GM19397 (cell line): ENCODE measurements around the gene C11orf21.

Source experiments
- ATAC-seq: cut with Tn5 transposase; IDR thresholded peaks from one replicate; pipeline ENCODE4 v1.9.1; 2021; ENCODE audit warnings: mild to moderate bottlenecking, moderate library complexity; ENCODE audit not compliant: unreplicated experiment

The C11orf21 gene

GRCh38 chr11:2262301-2263070 is 39.2 kb downstream of the C11orf21 start:
- ATAC-seq = no peak

GRCh38 chr11:2261436-2262230 is 40.1 kb downstream of the C11orf21 start:
- no peak for ATAC-seq

- no peak for ATAC-seq
Measured at GRCh38 chr11:2260491-2261364, 41.0 kb downstream of the C11orf21 start.

GRCh38 chr11:2259897-2260451 is 41.7 kb downstream of the C11orf21 start:
- ATAC-seq = no peak

GRCh38 chr11:2259466-2259830 is 42.3 kb downstream of the C11orf21 start:
- ATAC-seq = no peak

- ATAC-seq = no peak
Measured at GRCh38 chr11:2258501-2259465, 42.9 kb downstream of the C11orf21 start.

GRCh38 chr11:2256951-2257700 is 44.6 kb downstream of the C11orf21 start:
- no peak for ATAC-seq

GRCh38 chr11:2256293-2256913 is 45.3 kb downstream of the C11orf21 start:
- ATAC-seq = no peak

- no peak for ATAC-seq
Measured at GRCh38 chr11:2252018-2252417, 49.7 kb downstream of the C11orf21 start.

- ATAC-seq = no peak
Measured at GRCh38 chr11:2251138-2251537, 50.6 kb downstream of the C11orf21 start.

- no peak for ATAC-seq
Measured at GRCh38 chr11:2250485-2250884, 51.2 kb downstream of the C11orf21 start.

GRCh38 chr11:2250041-2250440 is 51.7 kb downstream of the C11orf21 start:
- no peak for ATAC-seq

- no peak for ATAC-seq
Measured at GRCh38 chr11:2249189-2249916, 52.4 kb downstream of the C11orf21 start.

GRCh38 chr11:2248762-2249161 is 53.0 kb downstream of the C11orf21 start:
- ATAC-seq = no peak

- no peak for ATAC-seq
Measured at GRCh38 chr11:2248242-2248641, 53.5 kb downstream of the C11orf21 start.

GRCh38 chr11:2247496-2247895 is 54.2 kb downstream of the C11orf21 start:
- ATAC-seq = no peak
